HepG2 (cell line): ENCODE measurements around the gene ADAM15. TPM values are rescaled to one million over a fixed set of nuclear protein-coding genes. Genes with fewer than 3 reads are reported as not detected.

Experiments
- ADNP ChIP-seq: sonication (generic); formaldehyde crosslinking; IDR thresholded peaks from 2 replicates; pipeline ENCODE4 v1.4.0; 2020; ENCODE audit warnings: missing genetic modification reagents
- DMAP1 ChIP-seq: IDR thresholded peaks from 2 replicates; pipeline ENCODE4 v1.6.1; 2016
- ELF4 ChIP-seq: sonication (generic); formaldehyde crosslinking; IDR thresholded peaks from 2 replicates; pipeline ENCODE4 v1.5.0; 2020; ENCODE audit warnings: missing genetic modification reagents, mild to moderate bottlenecking, moderate library complexity, borderline replicate concordance
- GATAD1 ChIP-seq: IDR thresholded peaks from 2 replicates; pipeline ENCODE4 v1.6.1; 2016; ENCODE audit warnings: missing genetic modification reagents, missing compliant biosample characterization
- GPN1 ChIP-seq: sonication (generic); formaldehyde crosslinking; IDR thresholded peaks from 2 replicates; pipeline ENCODE4 v1.5.1; 2020; ENCODE audit warnings: missing genetic modification reagents, borderline replicate concordance
- MTERF4 ChIP-seq: sonication (generic); formaldehyde crosslinking; IDR thresholded peaks from 2 replicates; pipeline ENCODE4 v1.8.0; 2023; ENCODE audit warnings: mild to moderate bottlenecking, missing genetic modification reagents
- SOX13 ChIP-seq, 3 experiments: fragments of 450-650 bp in 1 of 3; sonication (generic) in 1 of 3; formaldehyde crosslinking in 1 of 3; IDR thresholded peaks in 2 of 3; conservative IDR thresholded peaks in 1 of 3; 2 replicates each; pipeline versions ENCODE4 v1.5.0 to v1.6.1; 2016 to 2020; ENCODE audit warnings: antibody characterized with exemption in 1 of 3, mild to moderate bottlenecking in 1 of 3, missing compliant biosample characterization in 1 of 3, missing genetic modification reagents in 1 of 3, moderate library complexity in 1 of 3
- TARDBP ChIP-seq: sonication (generic); formaldehyde crosslinking; IDR thresholded peaks from 2 replicates; pipeline ENCODE4 v1.8.0; 2022; ENCODE audit warnings: mild to moderate bottlenecking, missing genetic modification reagents
- WIZ ChIP-seq: sonication (generic); formaldehyde crosslinking; IDR thresholded peaks from 2 replicates; pipeline ENCODE4 v1.5.1; 2020; ENCODE audit warnings: mild to moderate bottlenecking, missing genetic modification reagents
- ZBTB34 ChIP-seq: sonication (generic); formaldehyde crosslinking; IDR thresholded peaks from 2 replicates; pipeline ENCODE4 v1.8.0; 2022; ENCODE audit warnings: mild to moderate bottlenecking, missing genetic modification reagents
- ZNF124 ChIP-seq: sonication (generic); formaldehyde crosslinking; IDR thresholded peaks from 2 replicates; pipeline ENCODE4 v1.4.0; 2020; ENCODE audit warnings: missing genetic modification reagents
- ZNF292 ChIP-seq: sonication (generic); formaldehyde crosslinking; IDR thresholded peaks from 2 replicates; pipeline ENCODE4 v1.8.1; 2022; ENCODE audit warnings: mild to moderate bottlenecking, low read depth, missing genetic modification reagents, borderline replicate concordance
- ZNF550 ChIP-seq: sonication (generic); formaldehyde crosslinking; IDR thresholded peaks from 2 replicates; pipeline ENCODE4 v1.4.0; 2020; ENCODE audit warnings: mild to moderate bottlenecking, missing genetic modification reagents, borderline replicate concordance
- ZNF607 ChIP-seq: sonication (generic); formaldehyde crosslinking; IDR thresholded peaks from 2 replicates; pipeline ENCODE4 v1.5.1; 2020; ENCODE audit warnings: missing genetic modification reagents, mild to moderate bottlenecking, borderline replicate concordance
- ZNF615 ChIP-seq: sonication (generic); formaldehyde crosslinking; IDR thresholded peaks from 2 replicates; pipeline ENCODE4 v1.5.0; 2020; ENCODE audit warnings: mild to moderate bottlenecking, missing genetic modification reagents, borderline replicate concordance
- ZNF670 ChIP-seq: sonication (generic); formaldehyde crosslinking; IDR thresholded peaks from 2 replicates; pipeline ENCODE4 v1.8.0; 2022; ENCODE audit warnings: mild to moderate bottlenecking, missing genetic modification reagents, borderline replicate concordance
- ZNF687 ChIP-seq: sonication (generic); formaldehyde crosslinking; IDR thresholded peaks from 2 replicates; pipeline ENCODE4 v1.5.1; 2020; ENCODE audit warnings: mild to moderate bottlenecking, missing genetic modification reagents, moderate library complexity
- ZNF777 ChIP-seq: sonication (generic); formaldehyde crosslinking; IDR thresholded peaks from 2 replicates; pipeline ENCODE4 v1.4.0; 2020; ENCODE audit warnings: missing genetic modification reagents
- polyA plus RNA-seq, 8 experiments: library from polyadenylated mRNA; depleted of rRNA in 3 of 8; stranded (reverse) in 7 of 8; unstranded in 1 of 8; fragments of >200 nt; fragmentation: Illumina TruSeq in 4 of 8; extraction: Trizol in 4 of 8; gene quantifications; 2 replicates each; pipeline versions ENCODE4 v1.2.1 to v1.2.3, GENCODE V29; 2011 to 2016; ENCODE audit warnings: low read depth in 4 of 8, missing spikeins in 1 of 8, mixed read lengths in 1 of 8; ENCODE audit not compliant: insufficient read depth in 1 of 8
- total RNA-seq, 5 experiments: library from RNA; depleted of rRNA; stranded (reverse); fragments of >200 nt; fragmentation: Illumina TruSeq; extraction: Trizol; gene quantifications; 2 replicates each; pipeline ENCODE4 v1.2.3, GENCODE V29; 2016; ENCODE audit warnings: low read depth in 1 of 5

The ADAM15 gene
- total and polyA plus RNA-seq, 2 of the 13 experiments (the other 11 are each of a cell fraction or from before 2014, with no cell fraction given): 17.9 to 25.6 TPM

GRCh38 chr1:155050560-155051341 lies at the start of gene ADAM15 (continued):
- TF ChIP-seq ZBTB34 (CRISPR knock-in tag): 0 out of 2 replicates have a peak, but pooled peaks have one; percentile 54
- peak; percentile 99 for TF ChIP-seq ZNF687 (CRISPR knock-in tag)
- TF ChIP-seq ZNF124: 0 out of 2 replicates have a peak, but pooled peaks have one; percentile 49
- peak; percentile 88; the same call in 1 of the 2 replicates for TF ChIP-seq ZNF607 (CRISPR knock-in tag)
- TF ChIP-seq ZNF670 (CRISPR knock-in tag): peak; percentile 55; the same call in 1 of the 2 replicates
- 0 out of 2 replicates have a peak, but pooled peaks have one; percentile 67 for TF ChIP-seq ELF4 (CRISPR knock-in tag)
- peak; percentile 90; the same call in 1 of the 2 replicates for TF ChIP-seq ADNP (CRISPR knock-in tag)
- TF ChIP-seq ZNF550 (CRISPR knock-in tag): 0 out of 2 replicates have a peak, but pooled peaks have one; percentile 90
- TF ChIP-seq ZNF615 (CRISPR knock-in tag): no peak
- peak; percentile 72; the same call in 1 of the 2 replicates for TF ChIP-seq WIZ (CRISPR knock-in tag)
- TF ChIP-seq DMAP1 (CRISPR knock-in tag): peak; percentile 70
- TF ChIP-seq ZNF292: 0 out of 2 replicates have a peak, but pooled peaks have one; percentile 6
- 0 out of 2 replicates have a peak, but pooled peaks have one; percentile 48 for TF ChIP-seq GATAD1
- peak; percentile 74 for TF ChIP-seq ZNF777
- TF ChIP-seq TARDBP (CRISPR knock-in tag): peak; percentile 42; the same call in 1 of the 2 replicates
- TF ChIP-seq MTERF4 (CRISPR knock-in tag): peak; percentile 98
- peak; percentile 11; the same call in 1 of the 2 replicates for TF ChIP-seq GPN1
- no peak; the same call in 1 of the 2 replicates for TF ChIP-seq SOX13 (IDR thresholded peaks at IDR 0.05)
- TF ChIP-seq SOX13 (CRISPR knock-in tag; conservative IDR thresholded peaks at IDR 0.05 in 1 of 2, IDR thresholded peaks at IDR 0.05 in 1 of 2): peak in 1 of 2 experiments; percentile 37; a peak in 1 of 4 replicates
